ENCODE measurements around the gene CADM1. TPM values are rescaled to one million over a fixed set of nuclear protein-coding genes. Genes with fewer than 3 reads are reported as not detected.

Gene CADM1
- total and polyA plus RNA-seq, 2 experiments from 2014 or later: 16.5 to 18.0 TPM

GRCh38 chr11:115361025-115361424 lies 143.2 kb downstream of the CADM1 start (continued):
- TF ChIP-seq, protein P1, sequence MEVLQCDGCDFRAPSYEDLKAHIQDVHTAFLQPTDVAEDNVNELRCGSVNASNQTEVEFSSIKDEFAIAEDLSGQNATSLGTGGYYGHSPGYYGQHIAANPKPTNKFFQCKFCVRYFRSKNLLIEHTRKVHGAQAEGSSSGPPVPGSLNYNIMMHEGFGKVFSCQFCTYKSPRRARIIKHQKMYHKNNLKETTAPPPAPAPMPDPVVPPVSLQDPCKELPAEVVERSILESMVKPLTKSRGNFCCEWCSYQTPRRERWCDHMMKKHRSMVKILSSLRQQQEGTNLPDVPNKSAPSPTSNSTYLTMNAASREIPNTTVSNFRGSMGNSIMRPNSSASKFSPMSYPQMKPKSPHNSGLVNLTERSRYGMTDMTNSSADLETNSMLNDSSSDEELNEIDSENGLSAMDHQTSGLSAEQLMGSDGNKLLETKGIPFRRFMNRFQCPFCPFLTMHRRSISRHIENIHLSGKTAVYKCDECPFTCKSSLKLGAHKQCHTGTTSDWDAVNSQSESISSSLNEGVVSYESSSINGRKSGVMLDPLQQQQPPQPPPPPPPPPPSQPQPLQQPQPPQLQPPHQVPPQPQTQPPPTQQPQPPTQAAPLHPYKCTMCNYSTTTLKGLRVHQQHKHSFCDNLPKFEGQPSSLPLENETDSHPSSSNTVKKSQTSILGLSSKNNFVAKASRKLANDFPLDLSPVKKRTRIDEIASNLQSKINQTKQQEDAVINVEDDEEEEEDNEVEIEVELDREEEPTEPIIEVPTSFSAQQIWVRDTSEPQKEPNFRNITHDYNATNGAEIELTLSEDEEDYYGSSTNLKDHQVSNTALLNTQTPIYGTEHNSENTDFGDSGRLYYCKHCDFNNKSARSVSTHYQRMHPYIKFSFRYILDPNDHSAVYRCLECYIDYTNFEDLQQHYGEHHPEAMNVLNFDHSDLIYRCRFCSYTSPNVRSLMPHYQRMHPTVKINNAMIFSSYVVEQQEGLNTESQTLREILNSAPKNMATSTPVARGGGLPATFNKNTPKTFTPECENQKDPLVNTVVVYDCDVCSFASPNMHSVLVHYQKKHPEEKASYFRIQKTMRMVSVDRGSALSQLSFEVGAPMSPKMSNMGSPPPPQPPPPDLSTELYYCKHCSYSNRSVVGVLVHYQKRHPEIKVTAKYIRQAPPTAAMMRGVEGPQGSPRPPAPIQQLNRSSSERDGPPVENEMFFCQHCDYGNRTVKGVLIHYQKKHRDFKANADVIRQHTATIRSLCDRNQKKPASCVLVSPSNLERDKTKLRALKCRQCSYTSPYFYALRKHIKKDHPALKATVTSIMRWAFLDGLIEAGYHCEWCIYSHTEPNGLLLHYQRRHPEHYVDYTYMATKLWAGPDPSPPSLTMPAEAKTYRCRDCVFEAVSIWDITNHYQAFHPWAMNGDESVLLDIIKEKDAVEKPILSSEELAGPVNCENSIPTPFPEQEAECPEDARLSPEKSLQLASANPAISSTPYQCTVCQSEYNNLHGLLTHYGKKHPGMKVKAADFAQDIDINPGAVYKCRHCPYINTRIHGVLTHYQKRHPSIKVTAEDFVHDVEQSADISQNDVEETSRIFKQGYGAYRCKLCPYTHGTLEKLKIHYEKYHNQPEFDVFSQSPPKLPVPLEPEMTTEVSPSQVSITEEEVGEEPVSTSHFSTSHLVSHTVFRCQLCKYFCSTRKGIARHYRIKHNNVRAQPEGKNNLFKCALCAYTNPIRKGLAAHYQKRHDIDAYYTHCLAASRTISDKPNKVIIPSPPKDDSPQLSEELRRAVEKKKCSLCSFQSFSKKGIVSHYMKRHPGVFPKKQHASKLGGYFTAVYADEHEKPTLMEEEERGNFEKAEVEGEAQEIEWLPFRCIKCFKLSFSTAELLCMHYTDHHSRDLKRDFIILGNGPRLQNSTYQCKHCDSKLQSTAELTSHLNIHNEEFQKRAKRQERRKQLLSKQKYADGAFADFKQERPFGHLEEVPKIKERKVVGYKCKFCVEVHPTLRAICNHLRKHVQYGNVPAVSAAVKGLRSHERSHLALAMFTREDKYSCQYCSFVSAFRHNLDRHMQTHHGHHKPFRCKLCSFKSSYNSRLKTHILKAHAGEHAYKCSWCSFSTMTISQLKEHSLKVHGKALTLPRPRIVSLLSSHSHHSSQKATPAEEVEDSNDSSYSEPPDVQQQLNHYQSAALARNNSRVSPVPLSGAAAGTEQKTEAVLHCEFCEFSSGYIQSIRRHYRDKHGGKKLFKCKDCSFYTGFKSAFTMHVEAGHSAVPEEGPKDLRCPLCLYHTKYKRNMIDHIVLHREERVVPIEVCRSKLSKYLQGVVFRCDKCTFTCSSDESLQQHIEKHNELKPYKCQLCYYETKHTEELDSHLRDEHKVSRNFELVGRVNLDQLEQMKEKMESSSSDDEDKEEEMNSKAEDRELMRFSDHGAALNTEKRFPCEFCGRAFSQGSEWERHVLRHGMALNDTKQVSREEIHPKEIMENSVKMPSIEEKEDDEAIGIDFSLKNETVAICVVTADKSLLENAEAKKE (CRISPR knock-in tag; IDR thresholded peaks at IDR 0.05): no peak

GRCh38 chr11:115360186-115360824 lies 143.9 kb downstream of the CADM1 start:
- TF ChIP-seq STAT1 (IDR thresholded peaks at IDR 0.05; ENCODE audit: unreplicated experiment) (no peak), CTCF (conservative IDR thresholded peaks at IDR 0.05; ENCODE audit: low read depth in 2 of 2) (peak in 1 of 2 experiments; percentile 22; a peak in 1 of 4 replicates)
- Mint-ChIP-seq H3K4me3 (no peak overlapping the region), H3K4me1 (no peaks in the 10 kb centered on the region), H3K36me3 (ENCODE audit: low read depth) (no peaks in the 10 kb centered on the region), H3K27ac (no peak overlapping the region), H3K9me3 (no peaks in the 10 kb centered on the region), H3K27me3 (ENCODE audit: insufficient read depth, low read depth, poor library complexity) (no peaks in the 10 kb centered on the region)
- ATAC-seq (no peak), DNase-seq (ENCODE audit: low spot score) (no peak)
- Histone ChIP-seq H3K79me2 (replicated peaks; ENCODE audit: insufficient read depth) (no peaks in the 10 kb centered on the region), H3K9me2 (ENCODE audit: insufficient read depth) (no peaks in the 10 kb centered on the region), H3K36me3 (ENCODE audit: insufficient read depth) (no peaks in the 10 kb centered on the region), H3K27me3 (ENCODE audit: insufficient read depth) (no peaks in the 10 kb centered on the region), H3K4me3 (no peak overlapping the region), H4K20me1 (replicated peaks; ENCODE audit: insufficient read depth) (0 out of 2 replicates have a peak, but pooled peaks cover 4% of the 10 kb centered on the region), H3K4me2 (no peak overlapping the region), H3K27ac (ENCODE audit: low read depth) (no peak overlapping the region), H3F3A (replicated peaks; ENCODE audit: low read depth) (no peaks in the 10 kb centered on the region), H2AFZ (no peak overlapping the region), H3K4me1 (ENCODE audit: insufficient read depth) (no peaks in the 10 kb centered on the region)
